B cell (primary cell): ENCODE data around the gene BRME1. TPM values are rescaled to one million over a fixed set of nuclear protein-coding genes. Genes with fewer than 3 reads are reported as not detected.

Source experiments
- ATAC-seq: fragments of 200-7000 bp; cut with Tn5 transposase; one replicate; pipeline ENCODE4 v1.10.0; 2021; ENCODE audit warnings: low read depth, mild to moderate bottlenecking, moderate number of reproducible peaks, moderate library complexity
- CTCF ChIA-PET: fragments of 350-600 bp; sonication (Branson Sonifier 250); formaldehyde crosslinking; loops from one replicate; lab custom pipeline; 2021; ENCODE audit warnings: antibody characterized with exemption, inconsistent platforms; lab: Charles Lee
- POLR2A ChIA-PET: fragments of 350-600 bp; sonication (Branson Sonifier 250); formaldehyde crosslinking; loops from one replicate; lab custom pipeline; 2021; ENCODE audit warnings: antibody characterized with exemption; lab: Charles Lee
- DNase-seq: peaks from one replicate; pipeline ENCODE4 v3.0.0; 2013
- H2AFZ ChIP-seq: 2 replicates; pipeline ENCODE4 v1.6.1; 2012; ENCODE audit warnings: mild to moderate bottlenecking, low read depth, low read length; ENCODE audit not compliant: insufficient read depth, poor library complexity, severe bottlenecking
- H3K27ac ChIP-seq, 2 donors: 1 replicate in 1 of 2; 2 replicates in 1 of 2; pipeline ENCODE4 v1.5.1; 2012 to 2013; ENCODE audit warnings: low read length in 2 of 2, mild to moderate bottlenecking in 2 of 2, moderate library complexity in 1 of 2
- H3K27me3 ChIP-seq, 4 experiments: fragments of 200-600 bp in 1 of 4; sonication (generic) in 1 of 4; replicated peaks in 1 of 4; 1 replicate in 2 of 4; 2 replicates in 2 of 4; pipeline versions ENCODE4 v1.6.1 to v1.7.0; 2013 to 2016; ENCODE audit warnings: low read length in 3 of 4, mild to moderate bottlenecking in 2 of 4, mixed read lengths in 1 of 4, moderate library complexity in 1 of 4; ENCODE audit not compliant: insufficient read depth in 4 of 4, control insufficient read depth in 3 of 4; ENCODE audit errors: control extremely low read depth in 1 of 4
- H3K36me3 ChIP-seq, 2 experiments: replicated peaks in 1 of 2; 1 replicate in 1 of 2; 2 replicates in 1 of 2; pipeline versions ENCODE4 v1.6.1 to v1.7.1; 2013; ENCODE audit warnings: low read length in 1 of 2; ENCODE audit not compliant: insufficient read depth in 2 of 2, control insufficient read depth in 1 of 2; ENCODE audit errors: control extremely low read depth in 1 of 2, extremely low read depth in 1 of 2
- H3K4me1 ChIP-seq, 2 donors: fragments of 200-600 bp in 1 of 2; sonication (generic) in 1 of 2; 1 replicate in 1 of 2; 2 replicates in 1 of 2; pipeline versions ENCODE4 v1.5.1 to v1.6.1; 2013 to 2017; ENCODE audit warnings: low read length in 2 of 2; ENCODE audit not compliant: control insufficient read depth in 2 of 2, insufficient read depth in 2 of 2
- H3K4me2 ChIP-seq: replicated peaks from 2 replicates; pipeline ENCODE3; 2012; ENCODE audit warnings: mild to moderate bottlenecking, low read depth, low read length; ENCODE audit not compliant: poor library complexity, severe bottlenecking
- H3K4me3 ChIP-seq, 5 experiments: fragments of 200-600 bp in 1 of 5; sonication (generic) in 1 of 5; 1 replicate in 3 of 5; 2 replicates in 2 of 5; pipeline versions ENCODE4 v1.5.1 to v1.7.0; 2011 to 2016; ENCODE audit warnings: low read length in 4 of 5, mild to moderate bottlenecking in 4 of 5, low read depth in 2 of 5, control low read depth in 1 of 5, moderate library complexity in 1 of 5; ENCODE audit not compliant: insufficient read depth in 1 of 5; ENCODE audit errors: control extremely low read depth in 1 of 5, extremely low read depth in 1 of 5
- H3K79me2 ChIP-seq: fragments of 200-600 bp; sonication (generic); one replicate; pipeline ENCODE4 v1.6.0; 2016; ENCODE audit warnings: low read length; ENCODE audit not compliant: control insufficient read depth, insufficient read depth
- H3K9ac ChIP-seq: fragments of 200-600 bp; sonication (generic); 2 replicates; pipeline ENCODE4 v1.6.1; 2017; ENCODE audit warnings: mild to moderate bottlenecking, low read length, moderate library complexity
- H3K9me3 ChIP-seq, 3 donors: one replicate each; pipeline versions ENCODE4 v1.6.1 to v1.7.1; 2013; ENCODE audit warnings: low read length in 2 of 3; ENCODE audit not compliant: control insufficient read depth in 2 of 3, insufficient read depth in 1 of 3; ENCODE audit errors: control extremely low read depth in 1 of 3
- H4K20me1 ChIP-seq: 2 replicates; pipeline ENCODE4 v1.6.0; 2012; ENCODE audit warnings: mild to moderate bottlenecking, low read length; ENCODE audit not compliant: insufficient read depth, control insufficient read depth, poor library complexity, severe bottlenecking
- H3K27ac Mint-ChIP-seq: one replicate; pipeline ENCODE4 v1.8.0; 2021; ENCODE audit warnings: mixed read lengths
- H3K27me3 Mint-ChIP-seq: one replicate; pipeline ENCODE4 v1.8.0; 2021; ENCODE audit warnings: mixed read lengths
- H3K4me1 Mint-ChIP-seq: one replicate; pipeline ENCODE4 v1.8.0; 2021; ENCODE audit warnings: mixed read lengths
- H3K4me3 Mint-ChIP-seq: one replicate; pipeline ENCODE4 v1.8.0; 2021; ENCODE audit warnings: mixed read lengths
- H3K9me3 Mint-ChIP-seq: one replicate; pipeline ENCODE4 v1.8.0; 2022; ENCODE audit warnings: mixed read lengths; ENCODE audit not compliant: insufficient read depth
- CTCF ChIP-seq: fragments of 200-600 bp; IDR thresholded peaks from one replicate; pipeline ENCODE4 v1.8.0; 2022; ENCODE audit warnings: antibody characterized with exemption, mild to moderate bottlenecking
- EZH2 ChIP-seq: IDR thresholded peaks from 2 replicates; pipeline ENCODE4 v1.6.1; 2012; ENCODE audit warnings: borderline replicate concordance, low read depth, mild to moderate bottlenecking, moderate library complexity, low read length; ENCODE audit not compliant: insufficient read depth, poor library complexity, severe bottlenecking
- WGBS: methylation state at CpG from one replicate; pipeline ENCODE4 v1.1.5; 2013; ENCODE audit warnings: missing lambda C conversion rate; ENCODE audit not compliant: insufficient coverage; 5-methylcytosine and 5-hydroxymethylcytosine counted together
- intact Hi-C: fragments of 100-400 bp; cut with micrococcal nuclease; formaldehyde crosslinking; loops from one replicate; pipeline ENCODE4 v1.10.0; 2022
- polyA plus RNA-seq: library from polyadenylated mRNA; depleted of rRNA; stranded (reverse); fragments of >200 nt; gene quantifications from 2 replicates; pipeline ENCODE4 v1.2.3, GENCODE V29; 2012
- total RNA-seq, 2 donors: library from RNA; stranded (reverse); fragments of 120-200 nt in 1 of 2; gene quantifications; 1 replicate in 1 of 2; 2 replicates in 1 of 2; pipeline versions ENCODE4 v1.2.3 to v1.2.4, GENCODE V29; 2013 to 2022

Gene BRME1
- total and polyA plus RNA-seq, 2 donors (not counting 1 experiment from before 2014, with no cell fraction given): 1.8 to 2.4 TPM

- no peaks in the 10 kb centered on the region for H3K36me3 ChIP-seq
- no peak overlapping the region for H3K9ac ChIP-seq
- no peak overlapping the region for H3K4me2 ChIP-seq
- H3K9me3 ChIP-seq: peaks cover 0 to 7% (median 0%) of the 10 kb centered on the region in 3 donors
- TF ChIP-seq CTCF (no peak), EZH2 (no peak)
- Mint-ChIP-seq H3K9me3 (no peaks in the 10 kb centered on the region), H3K4me1 (peaks cover 13% of the 10 kb centered on the region), H3K27me3 (peaks cover 43% of the 10 kb centered on the region), H3K4me3 (no peak overlapping the region), H3K27ac (no peak overlapping the region)
- ATAC-seq: no peak
- POLR2A ChIA-PET: interaction anchor here (0.5 to 0.9 kb wide), 3 partner anchors 30 to 1134 kb away, joined by 3 to 4 read pairs (median 4); partner anchors contain the start of gene GET3
- H3K4me3 ChIP-seq: no peak overlapping the region
- DNase-seq: peak; percentile 25
- intact Hi-C loops: no loop called here
- peaks cover 0 to 75% (median 12%) of the 10 kb centered on the region in 4 experiments for H3K27me3 ChIP-seq
- no peak overlapping the region for H2AFZ ChIP-seq
- WGBS: 9% methylated on average over 1 of the region's 4 CpGs
- H4K20me1 ChIP-seq: no peaks in the 10 kb centered on the region
- H3K79me2 ChIP-seq: no peaks in the 10 kb centered on the region
- CTCF ChIA-PET: interaction anchor here (0.7 to 2.7 kb wide), 4 partner anchors 9 to 177 kb away, joined by 3 to 14 read pairs (median 6); no protein-coding TSS in a partner anchor
- peaks cover 19 to 20% of the 10 kb centered on the region in 2 donors for H3K4me1 ChIP-seq
- no peak overlapping the region for H3K27ac ChIP-seq
These were observed 35.0 kb downstream of the BRME1 start for GRCh38 chr19:13870873-13871272.

- H3K27ac Mint-ChIP-seq: no peak overlapping the region
- ChIA-PET POLR2A (no interaction called here), CTCF (interaction anchor here (0.7 kb wide), 2 partner anchors 163 to 229 kb away, joined by 3 read pairs; partner anchors contain the start of gene IL27RA)
- Histone ChIP-seq H3K4me3 (no peak overlapping the region), H3K9me3 (peaks cover 0 to 12% (median 0%) of the 10 kb centered on the region in 3 donors), H3K79me2 (no peaks in the 10 kb centered on the region), H3K36me3 (no peaks in the 10 kb centered on the region), H2AFZ (no peak overlapping the region), H4K20me1 (no peaks in the 10 kb centered on the region), H3K27ac (no peak overlapping the region), H3K27me3 (peaks cover 0 to 75% (median 15%) of the 10 kb centered on the region in 4 experiments), H3K4me2 (no peak overlapping the region), H3K4me1 (peaks cover 27% of the 10 kb centered on the region in 2 donors), H3K9ac (no peak overlapping the region)
- peaks cover 46% of the 10 kb centered on the region for H3K27me3 Mint-ChIP-seq
- no peaks in the 10 kb centered on the region for H3K9me3 Mint-ChIP-seq
- intact Hi-C loops: no loop called here
- no peak overlapping the region for H3K4me3 Mint-ChIP-seq
- DNase-seq (peak; percentile 29), ATAC-seq (no peak)
- 86% methylated on average over 13 of the region's 13 CpGs for whole genome bisulfite sequencing
- TF ChIP-seq CTCF: no peak
- TF ChIP-seq EZH2: no peak
- peaks cover 18% of the 10 kb centered on the region for H3K4me1 Mint-ChIP-seq
These were observed 36.6 kb downstream of the BRME1 start for GRCh38 chr19:13869281-13869680.
